Stomach (tissue), 9 donors: ENCODE data around the gene CPSF6. TPM values are rescaled to one million over a fixed set of nuclear protein-coding genes. Genes with fewer than 3 reads are reported as not detected.

Experiments
- DNase-seq, 2 donors: peaks; one replicate each; pipeline versions ENCODE4 v3.0.0 to v3.0.0-alpha.2; 2013 to 2019
- H3K27ac ChIP-seq, 5 donors: fragments of 200-600 bp in 4 of 5; sonication (generic) in 4 of 5; one replicate each; pipeline ENCODE4 v1.5.1; 2013 to 2019; ENCODE audit warnings: mild to moderate bottlenecking in 1 of 5, moderate library complexity in 1 of 5
- H3K27me3 ChIP-seq, 3 donors: fragments of 200-600 bp; sonication (generic); one replicate each; pipeline ENCODE4 v1.5.1; 2017 to 2019; ENCODE audit warnings: mixed run types in 1 of 3
- H3K36me3 ChIP-seq, 4 donors: fragments of 200-600 bp; sonication (generic); 1 replicate in 3 of 4; 2 replicates in 1 of 4; pipeline ENCODE4 v1.5.1; 2016 to 2019
- H3K4me1 ChIP-seq, 4 donors: fragments of 200-600 bp; sonication (generic); one replicate each; pipeline ENCODE4 v1.5.1; 2016 to 2019
- H3K4me3 ChIP-seq, 4 donors: fragments of 200-600 bp; sonication (generic) in 3 of 4; one replicate each; pipeline ENCODE4 v1.5.1; 2016 to 2019; ENCODE audit warnings: mild to moderate bottlenecking in 1 of 4
- H3K9me3 ChIP-seq, 4 donors: fragments of 200-600 bp; sonication (generic); one replicate each; pipeline ENCODE4 v1.5.1; 2016 to 2019
- CTCF ChIP-seq, 7 experiments: fragments of 450-650 bp in 4 of 7; fragments of 200-600 bp in 3 of 7; sonication (generic) in 3 of 7; IDR thresholded peaks; one replicate each; pipeline ENCODE4 v1.5.1; 2016 to 2019; ENCODE audit warnings: antibody characterized with exemption in 7 of 7, control low read depth in 2 of 7, mild to moderate bottlenecking in 1 of 7
- EP300 ChIP-seq: sonication (generic); formaldehyde crosslinking; IDR thresholded peaks from one replicate; pipeline ENCODE4 v1.6.1; 2017; ENCODE audit warnings: antibody characterized with exemption
- POLR2A ChIP-seq, 4 donors: fragments of 450-650 bp; IDR thresholded peaks; one replicate each; pipeline ENCODE4 v1.6.1; 2016; ENCODE audit warnings: antibody characterized with exemption in 4 of 4, control low read depth in 2 of 4, mild to moderate bottlenecking in 1 of 4, moderate library complexity in 1 of 4
- POLR2AphosphoS5 ChIP-seq, 3 donors: sonication (generic); formaldehyde crosslinking; IDR thresholded peaks; one replicate each; pipeline ENCODE4 v1.6.1; 2016; ENCODE audit warnings: antibody characterized with exemption in 3 of 3
- WGBS, 5 donors: extraction: QIAGEN DNeasy Blood & Tissue Kit in 3 of 5; methylation state at CpG; one replicate each; pipeline versions ENCODE4 v1.1.5 to v1.1.7; 2013 to 2018; 5-methylcytosine and 5-hydroxymethylcytosine counted together
- intact Hi-C: fragments of 100-400 bp; cut with DNase I; formaldehyde crosslinking; loops from one replicate; pipeline ENCODE4 v1.15.1; 2023; ENCODE audit warnings: low total_unique reads
- polyA plus RNA-seq, 3 donors: library from polyadenylated mRNA; stranded (reverse); fragments of 200-250 nt; gene quantifications; one replicate each; pipeline ENCODE4 v1.2.3, GENCODE V29; 2013
- total RNA-seq, 5 donors: library from RNA; depleted of rRNA; stranded (reverse); fragments of >200 nt; gene quantifications; one replicate each; pipeline versions ENCODE4 v1.1.0 to v1.2.3, GENCODE V29; 2014 to 2016
- donor health status: healthy with polysubstance abuse.
- donor health status: Bipolar disorder and iron deficiency.
- donor health status: healthy.

The CPSF6 gene
- total and polyA plus RNA-seq, 8 donors, result 14.9 to 113 (median 41.4) TPM

- WGBS, 5 donors, result 90 to 93% (median 91%) methylated on average over 5 of the region's 5 CpGs
- Histone ChIP-seq H3K36me3 (peaks cover 0 to 30% (median 18%) of the 10 kb centered on the region in 4 donors), H3K27ac (no peak overlapping the region), H3K9me3 (no peaks in the 10 kb centered on the region), H3K4me3 (no peak overlapping the region), H3K27me3 (no peaks in the 10 kb centered on the region), H3K4me1 (peaks cover 0 to 20% (median 4%) of the 10 kb centered on the region in 4 donors)
- TF ChIP-seq POLR2A (IDR thresholded peaks at IDR 0.05), result no peak
- TF ChIP-seq CTCF (IDR thresholded peaks at IDR 0.05), result no peak
- TF ChIP-seq POLR2AphosphoS5 (IDR thresholded peaks at IDR 0.05), result no peak
- no peak for TF ChIP-seq EP300
- no peak for DNase-seq
- intact Hi-C loops, result no loop called here
Observed at GRCh38 chr12:69272511-69272910, 33.1 kb downstream of the CPSF6 start.

GRCh38 chr12:69274861-69275260 is 35.5 kb downstream of the CPSF6 start:
- intact Hi-C loops, result no loop called here

DNA sequence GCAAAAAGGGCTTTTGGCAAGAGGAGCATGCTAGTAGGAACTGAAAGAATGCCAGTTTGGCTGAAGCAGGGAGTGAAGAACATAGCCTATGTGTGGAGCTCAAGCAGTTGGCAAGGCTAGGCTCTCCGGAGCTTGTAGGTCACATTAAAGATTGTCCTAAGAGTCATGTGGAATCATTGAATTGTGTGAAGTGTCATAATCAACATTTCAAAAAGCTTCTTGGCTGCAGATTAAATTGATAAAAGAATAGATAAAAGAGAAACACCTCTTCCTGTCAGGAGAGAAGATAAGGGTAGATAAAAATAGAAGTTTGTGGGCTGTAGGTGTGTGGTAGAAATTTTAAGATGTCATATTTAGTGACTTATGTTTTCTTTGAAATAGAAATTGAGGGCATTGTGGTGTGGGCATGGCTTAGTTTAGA is 36.1 kb downstream of the CPSF6 start:
- H3K36me3 ChIP-seq, result peaks cover 0 to 14% (median 4%) of the 10 kb centered on the region in 4 donors
- TF ChIP-seq CTCF (IDR thresholded peaks at IDR 0.05), result no peak
- TF ChIP-seq POLR2AphosphoS5 (IDR thresholded peaks at IDR 0.05), result no peak
- TF ChIP-seq POLR2A (IDR thresholded peaks at IDR 0.05), result no peak
- TF ChIP-seq EP300, result no peak
- intact Hi-C loops, result no loop called here
- H3K9me3 ChIP-seq, result no peaks in the 10 kb centered on the region
- peaks cover 0 to 20% (median 4%) of the 10 kb centered on the region in 4 donors for H3K4me1 ChIP-seq
- no peak for DNase-seq
- no peak overlapping the region for H3K27ac ChIP-seq
- no peak overlapping the region for H3K4me3 ChIP-seq
- H3K27me3 ChIP-seq, result no peaks in the 10 kb centered on the region
- WGBS, 5 donors, result 48 to 71% (median 64%) methylated on average over 1 of the region's 1 CpG

More at GRCh38 chr12:69274861-69275260, 35.5 kb downstream of the CPSF6 start:
- Histone ChIP-seq H3K9me3 (no peaks in the 10 kb centered on the region), H3K4me3 (no peak overlapping the region), H3K36me3 (peaks cover 0 to 18% (median 9%) of the 10 kb centered on the region in 4 donors), H3K27ac (no peak overlapping the region), H3K27me3 (no peaks in the 10 kb centered on the region), H3K4me1 (peaks cover 0 to 20% (median 4%) of the 10 kb centered on the region in 4 donors)
- no peak for DNase-seq
- TF ChIP-seq EP300 (no peak), POLR2AphosphoS5 (IDR thresholded peaks at IDR 0.05) (no peak), POLR2A (IDR thresholded peaks at IDR 0.05) (no peak), CTCF (IDR thresholded peaks at IDR 0.05) (no peak)
- WGBS, 5 donors, result 30 to 51% (median 41%) methylated on average over 1 of the region's 1 CpG

GRCh38 chr12:69278814-69279782 is 39.7 kb downstream of the CPSF6 start:
- Histone ChIP-seq H3K9me3 (no peaks in the 10 kb centered on the region), H3K4me1 (peaks cover 4 to 25% (median 10%) of the 10 kb centered on the region in 4 donors), H3K27ac (no peak overlapping the region), H3K27me3 (no peaks in the 10 kb centered on the region), H3K4me3 (no peak overlapping the region), H3K36me3 (no peaks in the 10 kb centered on the region)
- intact Hi-C loops, result no loop called here
- no peak for DNase-seq
- TF ChIP-seq CTCF (IDR thresholded peaks at IDR 0.05), result no peak
- no peak for TF ChIP-seq EP300
- no peak for TF ChIP-seq POLR2AphosphoS5 (IDR thresholded peaks at IDR 0.05)
- TF ChIP-seq POLR2A (IDR thresholded peaks at IDR 0.05), result no peak
- WGBS, 5 donors, result 78 to 87% (median 83%) methylated on average over 8 of the region's 8 CpGs
